Astrocyte (in vitro differentiated cells and primary cell): ENCODE measurements around the gene SLC43A2. TPM values are rescaled to one million over a fixed set of nuclear protein-coding genes. Genes with fewer than 3 reads are reported as not detected.

Source experiments
- DNase-seq: peaks from one replicate; pipeline ENCODE4 v3.0.0-alpha.2; 2010; ENCODE audit warnings: low read depth
- FAIRE-seq: peaks from 2 replicates; lab custom pipeline; 2011; peaks lifted over from hg19 to GRCh38; lab: Jason Lieb, UNC
- H2AFZ ChIP-seq: 2 replicates; pipeline ENCODE4 v1.6.0; 2012; ENCODE audit warnings: low read depth, low read length, inconsistent platforms
- H3K27ac ChIP-seq: 2 replicates; pipeline ENCODE4 v1.5.1; 2011; ENCODE audit warnings: low read depth, low read length, inconsistent platforms
- H3K27me3 ChIP-seq: 2 replicates; pipeline ENCODE4 v1.6.0; 2011; ENCODE audit warnings: low read length, inconsistent platforms; ENCODE audit not compliant: insufficient read depth
- H3K36me3 ChIP-seq: 2 replicates; pipeline ENCODE4 v1.5.1; 2011; ENCODE audit warnings: low read length, inconsistent platforms; ENCODE audit not compliant: insufficient read depth
- H3K4me1 ChIP-seq: 2 replicates; pipeline ENCODE4 v1.5.1; 2011; ENCODE audit warnings: low read length, inconsistent platforms; ENCODE audit not compliant: insufficient read depth
- H3K4me2 ChIP-seq: 2 replicates; pipeline ENCODE4 v1.6.0; 2012; ENCODE audit warnings: low read length, inconsistent platforms
- H3K4me3 ChIP-seq: 2 replicates; pipeline ENCODE4 v1.5.1; 2011; ENCODE audit warnings: low read depth, mild to moderate bottlenecking, low read length, inconsistent platforms; ENCODE audit not compliant: insufficient read depth
- H3K79me2 ChIP-seq: 2 replicates; pipeline ENCODE4 v1.6.0; 2012; ENCODE audit warnings: mild to moderate bottlenecking, low read length, inconsistent platforms; ENCODE audit not compliant: insufficient read depth
- H3K9ac ChIP-seq: 2 replicates; pipeline ENCODE4 v1.6.0; 2012; ENCODE audit warnings: mild to moderate bottlenecking, low read length, inconsistent platforms
- H3K9me3 ChIP-seq: 2 replicates; pipeline ENCODE4 v1.5.1; 2012; ENCODE audit warnings: low read depth, mild to moderate bottlenecking, low read length, inconsistent platforms; ENCODE audit not compliant: insufficient read depth
- H4K20me1 ChIP-seq: 2 replicates; pipeline ENCODE4 v1.6.0; 2012; ENCODE audit warnings: low read length, inconsistent platforms; ENCODE audit not compliant: insufficient read depth
- H3K27ac Mint-ChIP-seq: one replicate; pipeline ENCODE4 v1.8.0; 2021; ENCODE audit warnings: mild to moderate bottlenecking, mixed read lengths; ENCODE audit not compliant: unreplicated experiment
- H3K27me3 Mint-ChIP-seq: one replicate; pipeline ENCODE4 v1.8.0; 2021; ENCODE audit warnings: low read depth, mixed read lengths; ENCODE audit not compliant: unreplicated experiment
- H3K36me3 Mint-ChIP-seq: one replicate; pipeline ENCODE4 v1.8.0; 2021; ENCODE audit warnings: low read depth, mixed read lengths; ENCODE audit not compliant: unreplicated experiment
- H3K4me1 Mint-ChIP-seq: one replicate; pipeline ENCODE4 v1.8.0; 2021; ENCODE audit warnings: low read depth, mixed read lengths; ENCODE audit not compliant: unreplicated experiment
- H3K4me3 Mint-ChIP-seq: one replicate; pipeline ENCODE4 v1.8.0; 2021; ENCODE audit warnings: mild to moderate bottlenecking, moderate library complexity, mixed read lengths; ENCODE audit not compliant: unreplicated experiment
- H3K9me3 Mint-ChIP-seq: one replicate; pipeline ENCODE4 v1.8.0; 2021; ENCODE audit warnings: mild to moderate bottlenecking, mixed read lengths; ENCODE audit not compliant: unreplicated experiment
- CTCF ChIP-seq: IDR thresholded peaks from 2 replicates; pipeline ENCODE4 v1.5.1; 2011; ENCODE audit warnings: low read depth, mild to moderate bottlenecking, inconsistent platforms, low read length, moderate library complexity; ENCODE audit not compliant: insufficient read depth
- EZH2 ChIP-seq: IDR thresholded peaks from 2 replicates; pipeline ENCODE4 v1.6.1; 2012; ENCODE audit warnings: mild to moderate bottlenecking, low read length, inconsistent platforms; ENCODE audit not compliant: insufficient read depth
- total RNA-seq: library from RNA; stranded (reverse); gene quantifications from 2 replicates; pipeline ENCODE4 v1.2.1, GENCODE V29; 2021

SLC43A2 gene
- total RNA-seq, 1 donor from 2014 or later = 17.9 TPM

DNA sequence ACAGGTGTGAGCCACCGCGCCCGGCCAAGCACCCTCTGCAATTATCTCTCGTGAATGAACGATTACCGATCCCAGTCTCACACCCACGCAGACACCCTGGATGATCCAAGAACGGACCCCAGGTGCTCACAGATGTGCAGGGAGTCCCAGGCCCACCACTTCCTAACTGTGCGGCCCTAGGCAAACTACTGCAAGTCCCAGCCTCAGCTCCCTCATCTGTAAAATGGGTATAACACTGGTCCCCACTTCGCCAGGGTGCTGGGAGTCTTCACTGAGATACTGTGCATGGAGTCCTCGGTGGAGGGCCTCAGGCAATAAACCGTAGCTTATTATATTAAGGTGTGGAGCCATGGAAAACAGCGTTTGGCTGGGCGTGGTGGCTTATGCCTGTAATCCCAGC lies 44.5 kb downstream of the SLC43A2 start:
- DNase-seq (no peak), FAIRE-seq (no peak)
- no peaks in the 10 kb centered on the region for H3K27me3 ChIP-seq
- H3K27ac Mint-ChIP-seq = no peak overlapping the region
- no peaks in the 10 kb centered on the region for H3K36me3 ChIP-seq
- no peaks in the 10 kb centered on the region for H3K27me3 Mint-ChIP-seq
- no peak overlapping the region for H3K4me3 ChIP-seq
- no peak overlapping the region for H3K4me3 Mint-ChIP-seq
- H3K4me2 ChIP-seq = no peak overlapping the region
- H3K27ac ChIP-seq = no peak overlapping the region
- no peak overlapping the region for H2AFZ ChIP-seq
- peaks cover 18% of the 10 kb centered on the region for H3K4me1 ChIP-seq
- H3K9me3 ChIP-seq = no peaks in the 10 kb centered on the region
- peaks cover 12% of the 10 kb centered on the region for H3K36me3 Mint-ChIP-seq
- H4K20me1 ChIP-seq = no peaks in the 10 kb centered on the region
- H3K9ac ChIP-seq = no peak overlapping the region
- TF ChIP-seq EZH2 (no peak), CTCF (no peak)
- peaks cover 17% of the 10 kb centered on the region for H3K4me1 Mint-ChIP-seq
- H3K9me3 Mint-ChIP-seq = no peaks in the 10 kb centered on the region
- no peaks in the 10 kb centered on the region for H3K79me2 ChIP-seq

DNA sequence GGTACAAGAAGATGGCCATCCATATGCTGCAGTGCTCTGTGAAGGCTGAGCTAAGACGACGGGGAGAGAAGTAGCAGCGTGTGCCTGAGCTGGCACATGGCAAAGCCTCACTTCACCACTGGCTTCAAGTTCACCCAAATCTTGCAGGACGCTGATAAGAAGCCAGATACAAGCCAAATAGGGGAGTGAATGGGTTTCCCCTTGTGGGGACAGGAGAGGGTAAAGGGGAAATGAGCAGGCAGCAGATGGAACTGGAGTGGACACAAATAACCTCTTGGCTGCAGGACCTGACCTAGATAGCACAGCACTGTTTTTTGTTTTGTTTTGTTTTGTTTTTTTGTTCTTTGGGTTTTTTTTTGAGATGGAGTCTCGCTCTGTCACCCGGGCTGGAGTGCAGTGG lies 45.1 kb downstream of the SLC43A2 start:
- H3K27ac Mint-ChIP-seq = no peak overlapping the region
- Histone ChIP-seq H3K4me2 (no peak overlapping the region), H3K4me1 (peaks cover 18% of the 10 kb centered on the region), H2AFZ (no peak overlapping the region), H3K27me3 (no peaks in the 10 kb centered on the region), H3K9me3 (no peaks in the 10 kb centered on the region), H3K9ac (no peak overlapping the region), H3K27ac (no peak overlapping the region), H4K20me1 (no peaks in the 10 kb centered on the region), H3K36me3 (no peaks in the 10 kb centered on the region), H3K79me2 (no peaks in the 10 kb centered on the region), H3K4me3 (no peak overlapping the region)
- TF ChIP-seq CTCF (no peak), EZH2 (no peak)
- H3K9me3 Mint-ChIP-seq = no peaks in the 10 kb centered on the region
- H3K36me3 Mint-ChIP-seq = peaks cover 12% of the 10 kb centered on the region
- H3K4me3 Mint-ChIP-seq = no peak overlapping the region
- no peak for DNase-seq
- peaks cover 14% of the 10 kb centered on the region for H3K4me1 Mint-ChIP-seq
- FAIRE-seq = no peak
- no peaks in the 10 kb centered on the region for H3K27me3 Mint-ChIP-seq

DNA sequence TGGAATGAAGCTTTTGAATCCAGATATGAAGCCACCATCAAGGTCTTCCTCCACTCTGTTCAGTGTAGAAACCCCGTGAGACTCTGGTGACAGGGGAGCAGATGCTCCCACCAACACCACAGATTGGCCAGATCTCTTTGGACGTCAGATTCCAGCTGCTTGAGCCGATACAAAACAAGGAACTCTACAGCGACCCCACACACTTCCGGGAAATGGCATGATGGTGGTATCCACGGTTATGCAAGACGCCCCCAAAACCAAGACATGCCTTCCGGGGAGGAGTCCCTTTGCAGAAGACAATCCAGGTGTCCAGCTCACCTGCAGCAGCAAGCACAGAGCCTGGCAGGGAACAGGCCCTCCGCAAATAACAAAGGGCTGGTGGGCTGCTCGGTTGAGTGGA lies 46.3 kb downstream of the SLC43A2 start:
- no peak overlapping the region for H3K27ac Mint-ChIP-seq
- no peaks in the 10 kb centered on the region for H3K27me3 ChIP-seq
- H3K27ac ChIP-seq = no peak overlapping the region
- H3K79me2 ChIP-seq = no peaks in the 10 kb centered on the region
- no peaks in the 10 kb centered on the region for H3K9me3 Mint-ChIP-seq
- peaks cover 15% of the 10 kb centered on the region for H3K4me1 Mint-ChIP-seq
- TF ChIP-seq EZH2 (no peak), CTCF (no peak)
- DNase-seq (no peak), FAIRE-seq (no peak)
- no peak overlapping the region for H3K4me3 ChIP-seq
- H3K36me3 Mint-ChIP-seq = peaks cover 12% of the 10 kb centered on the region
- H3K9me3 ChIP-seq = no peaks in the 10 kb centered on the region
- no peaks in the 10 kb centered on the region for H3K27me3 Mint-ChIP-seq
- no peaks in the 10 kb centered on the region for H3K36me3 ChIP-seq
- H3K4me3 Mint-ChIP-seq = no peak overlapping the region
- peaks cover 25% of the 10 kb centered on the region for H3K4me1 ChIP-seq
- H3K9ac ChIP-seq = no peak overlapping the region
- no peak overlapping the region for H3K4me2 ChIP-seq
- no peaks in the 10 kb centered on the region for H4K20me1 ChIP-seq
- H2AFZ ChIP-seq = no peak overlapping the region
